Upper lobe of right lung (tissue), 1 donor: ENCODE data around the gene PPP2R5E. TPM values are rescaled to one million over a fixed set of nuclear protein-coding genes. Genes with fewer than 3 reads are reported as not detected.
"Not testable (repeated sequence)": the region's sequence is repeated elsewhere in the genome, so short reads cannot be mapped to it uniquely, and the experiment has no call there.

Experiments used
- ATAC-seq: fragments of 200-7000 bp; cut with Tn5 transposase; one replicate; pipeline ENCODE4 v1.9.1; 2020; ENCODE audit warnings: mild to moderate bottlenecking, moderate library complexity
- DNase-seq: peaks from one replicate; pipeline ENCODE4 v3.0.0-alpha.2; 2020
- H3K27ac ChIP-seq: fragments of 200-600 bp; one replicate; pipeline ENCODE4 v1.8.0; 2022
- H3K27me3 ChIP-seq: fragments of 200-600 bp; one replicate; pipeline ENCODE4 v1.8.0; 2022; ENCODE audit warnings: mild to moderate bottlenecking
- H3K36me3 ChIP-seq: fragments of 200-600 bp; one replicate; pipeline ENCODE4 v1.8.0; 2022
- H3K4me1 ChIP-seq: fragments of 200-600 bp; one replicate; pipeline ENCODE4 v1.8.0; 2022
- H3K4me3 ChIP-seq: fragments of 200-600 bp; one replicate; pipeline ENCODE4 v1.8.0; 2022; ENCODE audit warnings: mild to moderate bottlenecking
- H3K9me3 ChIP-seq: fragments of 200-600 bp; one replicate; pipeline ENCODE4 v1.8.0; 2022
- intact Hi-C: fragments of 100-400 bp; cut with DNase I; formaldehyde crosslinking; loops from one replicate; pipeline ENCODE4 v1.11.0; 2022
- long read RNA-seq: library from polyadenylated mRNA; unstranded; transcript quantifications from one replicate; pipeline ENCODE4 v2.0.0, GENCODE V29; 2021
- total RNA-seq: library from RNA; stranded (reverse); fragmentation: NEBNext Ultra II Directional; extraction: Animal tissue kit (Norgen Biotek cat#: 25700); gene quantifications from one replicate; pipeline ENCODE4 v1.2.1, GENCODE V29; 2021
- TF ChIP-seq, protein P1 (sequence below): fragments of 200-600 bp; IDR thresholded peaks from one replicate; pipeline ENCODE4 v1.8.0; 2022; ENCODE audit warnings: antibody characterized with exemption
- donor health status: DM: no; HTN: yes; CAD: no; lungs with severe emphysema.

Gene PPP2R5E
- 46.0 TPM for total RNA-seq
- long read RNA-seq, full-length matches to known transcripts, result 92 of 131 reads
- long read RNA-seq, partial matches to known transcripts, result 2 of 131 reads
- long read RNA-seq, other reads (novel, unspliced or antisense), result 37 of 131 reads

DNA sequence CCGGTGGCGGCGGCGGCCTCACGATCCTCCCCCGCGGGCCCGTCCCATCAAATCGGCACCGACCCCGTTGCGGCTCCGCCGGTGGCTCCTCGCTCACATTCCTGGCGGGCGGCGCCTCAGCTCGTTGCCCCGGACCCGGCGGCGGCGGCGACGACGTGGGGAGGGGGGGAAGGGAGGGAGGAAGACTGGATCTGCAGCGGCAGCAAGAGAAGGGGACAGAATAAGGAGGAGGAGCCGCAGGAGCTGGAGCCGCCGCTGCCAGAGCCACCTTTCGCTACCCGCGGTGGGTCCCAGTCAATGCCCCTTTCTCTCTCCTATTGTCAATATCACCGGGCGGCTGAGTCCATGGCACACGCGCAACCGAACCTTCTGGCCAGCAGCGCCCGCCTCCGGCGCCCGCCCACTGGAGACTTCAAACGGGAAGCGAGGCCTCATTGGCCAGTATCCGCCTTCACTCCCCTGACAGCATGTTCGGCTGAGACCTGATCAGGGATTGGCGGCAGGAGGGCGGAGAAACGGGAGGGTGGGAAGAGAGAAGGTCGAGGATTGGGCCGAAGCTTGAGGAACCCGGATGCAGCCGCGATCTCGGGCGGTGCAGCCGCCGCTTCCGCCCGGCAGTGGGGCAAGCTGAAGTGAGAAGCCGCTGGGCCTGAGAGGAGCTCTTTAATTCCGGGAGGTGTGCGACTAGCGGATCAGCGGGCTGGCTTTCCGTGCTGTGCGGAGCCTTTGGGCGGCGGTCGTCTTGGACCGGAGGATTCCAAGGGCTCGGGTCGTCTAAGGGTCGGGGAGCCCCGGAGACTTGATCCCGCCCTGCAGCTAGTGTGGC, at the start of gene PPP2R5E:
Gene PPP2R5E (minus strand): TSS at position 378 of the 826 bp plus-strand sequence. CDS start 3,692 bp downstream, outside the sequence.
- H3K4me3 ChIP-seq, result peak within 1 kb of the TSS; percentile 86
- intact Hi-C loops, result no loop called here
- H3K9me3 ChIP-seq, result no peaks in the 10 kb centered on the region
- peak; percentile 99 for ATAC-seq
- H3K4me1 ChIP-seq, result peaks cover 18% of the 10 kb centered on the region
- peaks cover 16% of the 10 kb centered on the region for H3K36me3 ChIP-seq
- H3K27me3 ChIP-seq, result no peaks in the 10 kb centered on the region
- peak within 1 kb of the TSS; percentile 88 for H3K27ac ChIP-seq
- peak; percentile 98 for DNase-seq
- TF ChIP-seq, protein P1, sequence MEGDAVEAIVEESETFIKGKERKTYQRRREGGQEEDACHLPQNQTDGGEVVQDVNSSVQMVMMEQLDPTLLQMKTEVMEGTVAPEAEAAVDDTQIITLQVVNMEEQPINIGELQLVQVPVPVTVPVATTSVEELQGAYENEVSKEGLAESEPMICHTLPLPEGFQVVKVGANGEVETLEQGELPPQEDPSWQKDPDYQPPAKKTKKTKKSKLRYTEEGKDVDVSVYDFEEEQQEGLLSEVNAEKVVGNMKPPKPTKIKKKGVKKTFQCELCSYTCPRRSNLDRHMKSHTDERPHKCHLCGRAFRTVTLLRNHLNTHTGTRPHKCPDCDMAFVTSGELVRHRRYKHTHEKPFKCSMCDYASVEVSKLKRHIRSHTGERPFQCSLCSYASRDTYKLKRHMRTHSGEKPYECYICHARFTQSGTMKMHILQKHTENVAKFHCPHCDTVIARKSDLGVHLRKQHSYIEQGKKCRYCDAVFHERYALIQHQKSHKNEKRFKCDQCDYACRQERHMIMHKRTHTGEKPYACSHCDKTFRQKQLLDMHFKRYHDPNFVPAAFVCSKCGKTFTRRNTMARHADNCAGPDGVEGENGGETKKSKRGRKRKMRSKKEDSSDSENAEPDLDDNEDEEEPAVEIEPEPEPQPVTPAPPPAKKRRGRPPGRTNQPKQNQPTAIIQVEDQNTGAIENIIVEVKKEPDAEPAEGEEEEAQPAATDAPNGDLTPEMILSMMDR, result no peak

DNA sequence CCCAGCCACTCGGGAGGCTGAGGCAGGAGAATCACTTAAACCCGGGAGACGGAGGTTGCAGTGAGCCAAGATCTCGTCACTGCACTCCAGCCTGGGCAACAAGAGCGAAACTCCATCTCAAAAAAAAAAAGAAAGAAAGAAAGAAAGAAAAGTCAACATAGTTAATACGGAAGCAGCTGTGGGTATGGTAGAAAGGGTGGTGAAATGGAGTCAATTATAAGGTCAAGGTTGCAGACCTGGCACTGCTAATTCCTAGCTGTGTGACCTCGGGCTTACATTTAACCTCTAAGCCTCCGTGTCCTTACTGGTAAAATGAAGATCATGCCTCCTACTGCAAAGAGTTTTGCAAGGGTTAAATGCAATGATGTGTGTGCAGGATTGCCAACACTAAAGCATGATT, 39.9 kb upstream of the PPP2R5E start:
- H3K27me3 ChIP-seq, intact Hi-C loops, H3K27ac ChIP-seq, H3K9me3 ChIP-seq, H3K4me1 ChIP-seq, H3K36me3 ChIP-seq, ATAC-seq, DNase-seq, H3K4me3 ChIP-seq: not testable (repeated sequence)

DNA sequence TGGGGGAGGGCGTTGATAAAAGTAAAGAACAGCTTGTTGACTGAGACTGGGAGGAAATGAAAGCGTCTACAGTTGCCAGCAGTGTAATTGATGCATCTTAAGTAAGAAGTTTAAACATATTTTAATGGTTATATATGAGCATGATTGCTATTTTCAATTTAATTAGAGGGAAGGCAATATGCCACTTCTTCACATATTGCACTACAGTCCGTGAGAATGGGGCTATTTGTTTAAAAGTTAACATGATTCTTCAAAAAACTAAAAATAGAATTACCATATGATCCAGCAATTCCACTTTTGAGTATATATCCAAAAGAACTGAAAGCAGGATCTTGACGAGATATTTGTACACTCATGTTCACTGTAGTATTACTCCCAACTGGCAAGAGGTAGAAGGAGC, 38.3 kb upstream of the PPP2R5E start:
- no peak for DNase-seq

GRCh38 chr14:63578300-63578699, 35.1 kb upstream of the PPP2R5E start:
- no peak for ATAC-seq
- Histone ChIP-seq H3K27ac (no peak overlapping the region), H3K4me1 (no peaks in the 10 kb centered on the region), H3K36me3 (no peaks in the 10 kb centered on the region), H3K4me3 (no peak overlapping the region), H3K9me3 (no peaks in the 10 kb centered on the region), H3K27me3 (no peaks in the 10 kb centered on the region)
- TF ChIP-seq, protein P1, result no peak
- intact Hi-C loops, result no loop called here
- DNase-seq, result no peak

More for the DNA sequence above, 38.3 kb upstream of the PPP2R5E start:
- Histone ChIP-seq H3K27me3 (no peaks in the 10 kb centered on the region), H3K27ac (no peak overlapping the region), H3K4me1 (no peaks in the 10 kb centered on the region), H3K36me3 (no peaks in the 10 kb centered on the region), H3K4me3 (no peak overlapping the region), H3K9me3 (no peaks in the 10 kb centered on the region)
- no peak for ATAC-seq
- TF ChIP-seq, protein P1, result no peak
- intact Hi-C loops, result no loop called here

DNA sequence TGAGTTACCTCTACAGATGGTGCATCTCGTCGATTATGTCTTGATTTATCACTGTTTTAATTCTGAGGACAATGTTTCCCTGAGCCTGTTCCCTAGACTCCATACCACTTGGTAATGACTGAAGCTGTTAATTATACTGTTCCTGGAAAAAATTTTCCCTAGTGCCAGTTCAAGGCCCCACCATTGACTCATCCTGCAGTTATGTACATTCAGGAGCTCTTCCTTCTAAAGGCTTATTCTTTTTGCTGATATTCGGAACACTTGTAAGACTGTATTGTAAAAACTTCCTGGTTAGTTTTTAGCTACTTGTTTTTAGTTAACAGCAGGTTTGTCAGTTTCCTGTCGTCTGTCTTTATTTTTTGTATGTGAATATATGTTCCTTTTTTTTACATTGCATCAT, 30.4 kb upstream of the PPP2R5E start:
- Histone ChIP-seq H3K36me3 (no peaks in the 10 kb centered on the region), H3K27ac (no peak overlapping the region), H3K27me3 (no peaks in the 10 kb centered on the region), H3K9me3 (no peaks in the 10 kb centered on the region), H3K4me3 (no peak overlapping the region), H3K4me1 (no peaks in the 10 kb centered on the region)
- TF ChIP-seq, protein P1, result no peak
- no peak for ATAC-seq
- no peak for DNase-seq
- intact Hi-C loops, result no loop called here

DNA sequence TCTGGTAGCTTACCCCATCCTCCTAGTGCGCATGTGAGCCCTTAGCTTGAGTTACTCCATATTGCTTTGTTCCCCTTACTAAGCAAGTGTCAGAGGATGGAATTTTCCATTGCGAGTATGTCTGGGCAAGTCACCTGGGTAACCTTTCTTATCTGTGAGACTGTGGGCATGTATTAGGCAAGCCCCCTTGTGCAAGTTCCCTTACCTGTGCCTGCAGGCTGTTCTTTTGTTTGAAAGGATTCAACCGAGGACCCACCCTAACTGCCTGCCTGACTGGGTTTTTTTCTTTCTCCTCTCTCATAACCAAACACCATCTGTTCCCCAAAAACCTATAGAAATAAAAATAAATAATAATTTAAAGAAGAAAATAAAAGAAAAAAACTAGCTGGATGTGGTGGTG, 22.3 kb upstream of the PPP2R5E start:
- Histone ChIP-seq H3K27ac (no peak overlapping the region), H3K9me3 (no peaks in the 10 kb centered on the region), H3K36me3 (no peaks in the 10 kb centered on the region), H3K4me3 (no peak overlapping the region), H3K4me1 (no peaks in the 10 kb centered on the region), H3K27me3 (no peaks in the 10 kb centered on the region)
- TF ChIP-seq, protein P1, result no peak
- DNase-seq, result no peak
- intact Hi-C loops, result no loop called here
- ATAC-seq, result no peak
